Measurements from ENCODE around the gene INHBA.

INHBA gene

DNA sequence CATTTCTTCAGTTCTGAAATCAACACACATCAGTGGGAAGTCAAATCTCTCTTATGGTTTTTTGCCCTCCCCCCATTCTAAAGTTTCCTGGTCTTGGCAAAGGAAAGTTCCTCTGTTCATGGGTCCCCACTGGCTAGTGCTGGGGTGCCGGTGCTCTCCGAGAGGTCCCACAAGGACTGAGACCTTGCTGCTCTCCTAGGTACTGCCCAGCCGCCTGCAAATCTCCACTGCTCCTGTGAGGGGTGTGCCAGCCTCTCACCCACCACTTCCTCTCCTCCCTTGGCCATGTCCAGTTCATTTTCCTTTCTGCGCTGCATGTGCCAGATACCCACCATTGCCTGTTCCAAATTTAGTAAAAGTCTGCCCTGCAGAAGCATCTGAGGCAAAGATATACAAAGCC, 17.2 kb upstream of the INHBA start:
- H4K20me1 ChIP-seq (ENCODE audit: insufficient read depth, low read length), result no peaks in the 10 kb centered on the region
- H3K79me2 ChIP-seq (ENCODE audit: low read length), result no peaks in the 10 kb centered on the region
- no peaks in the 10 kb centered on the region for H3K4me1 ChIP-seq (ENCODE audit: low read length)
- no peaks in the 10 kb centered on the region; the same call in 1 of the 2 replicates for H3K9me2 ChIP-seq (replicated peaks; ENCODE audit: insufficient read depth, low read length)
- no peaks in the 10 kb centered on the region for H3K27me3 ChIP-seq (replicated peaks; ENCODE audit: insufficient read depth, low read length)
- no peak overlapping the region for H3K9ac ChIP-seq (ENCODE audit: low read length)
- no peaks in the 10 kb centered on the region for H3F3A ChIP-seq (ENCODE audit: insufficient read depth, low read length)
- H3K27ac ChIP-seq (ENCODE audit: low read length), result no peak overlapping the region
- H3K36me3 ChIP-seq (replicated peaks; ENCODE audit: insufficient read depth, low read length), result no peaks in the 10 kb centered on the region
- no peak overlapping the region for H3K4me2 ChIP-seq (ENCODE audit: low read depth, low read length)
- no peak overlapping the region for H2AFZ ChIP-seq (ENCODE audit: low read length)
- no peak for DNase-seq
- H3K9me3 ChIP-seq (replicated peaks; ENCODE audit: insufficient read depth, low read length), result no peaks in the 10 kb centered on the region
- no peak for TF ChIP-seq EZH2 (optimal IDR thresholded peaks at IDR 0.05; ENCODE audit: low read depth, low read length)
- TF ChIP-seq EZH2phosphoT487 (IDR thresholded peaks at IDR 0.05; ENCODE audit: low read length), result no peak
- H3K4me3 ChIP-seq (ENCODE audit: low read length), result no peak overlapping the region

DNA sequence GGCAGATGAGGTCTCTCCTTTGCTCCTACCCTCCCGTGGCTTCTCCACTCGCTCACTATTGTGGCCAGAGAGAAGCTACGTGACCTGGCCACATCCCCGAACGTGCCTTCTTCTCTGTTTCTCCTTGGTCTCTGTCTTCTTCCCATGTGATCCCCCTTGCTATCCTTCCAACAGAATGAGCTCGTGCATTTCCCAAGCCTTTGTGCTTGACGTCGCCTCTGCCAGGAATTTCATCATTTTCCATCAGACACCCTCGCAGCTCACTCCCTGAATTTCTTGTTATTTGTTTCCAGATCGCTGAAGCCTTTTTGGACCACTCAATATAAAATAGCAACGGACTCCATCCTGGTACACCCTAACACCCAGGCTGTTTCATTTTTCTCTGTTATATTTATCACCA, 13.8 kb upstream of the INHBA start:
- Histone ChIP-seq H3K4me2 (ENCODE audit: low read depth, low read length) (no peak overlapping the region), H3K27ac (ENCODE audit: low read length) (no peak overlapping the region), H3K36me3 (replicated peaks; ENCODE audit: insufficient read depth, low read length) (no peaks in the 10 kb centered on the region), H3F3A (ENCODE audit: insufficient read depth, low read length) (no peaks in the 10 kb centered on the region), H3K4me1 (ENCODE audit: low read length) (no peaks in the 10 kb centered on the region), H3K9me3 (replicated peaks; ENCODE audit: insufficient read depth, low read length) (no peaks in the 10 kb centered on the region), H3K9ac (ENCODE audit: low read length) (no peak overlapping the region), H2AFZ (ENCODE audit: low read length) (no peak overlapping the region), H4K20me1 (ENCODE audit: insufficient read depth, low read length) (no peaks in the 10 kb centered on the region), H3K4me3 (ENCODE audit: low read length) (no peak overlapping the region), H3K79me2 (ENCODE audit: low read length) (no peaks in the 10 kb centered on the region), H3K9me2 (replicated peaks; ENCODE audit: insufficient read depth, low read length) (no peaks in the 10 kb centered on the region; the same call in 1 of the 2 replicates), H3K27me3 (replicated peaks; ENCODE audit: insufficient read depth, low read length) (no peaks in the 10 kb centered on the region)
- DNase-seq, result no peak
- TF ChIP-seq, protein P1, sequence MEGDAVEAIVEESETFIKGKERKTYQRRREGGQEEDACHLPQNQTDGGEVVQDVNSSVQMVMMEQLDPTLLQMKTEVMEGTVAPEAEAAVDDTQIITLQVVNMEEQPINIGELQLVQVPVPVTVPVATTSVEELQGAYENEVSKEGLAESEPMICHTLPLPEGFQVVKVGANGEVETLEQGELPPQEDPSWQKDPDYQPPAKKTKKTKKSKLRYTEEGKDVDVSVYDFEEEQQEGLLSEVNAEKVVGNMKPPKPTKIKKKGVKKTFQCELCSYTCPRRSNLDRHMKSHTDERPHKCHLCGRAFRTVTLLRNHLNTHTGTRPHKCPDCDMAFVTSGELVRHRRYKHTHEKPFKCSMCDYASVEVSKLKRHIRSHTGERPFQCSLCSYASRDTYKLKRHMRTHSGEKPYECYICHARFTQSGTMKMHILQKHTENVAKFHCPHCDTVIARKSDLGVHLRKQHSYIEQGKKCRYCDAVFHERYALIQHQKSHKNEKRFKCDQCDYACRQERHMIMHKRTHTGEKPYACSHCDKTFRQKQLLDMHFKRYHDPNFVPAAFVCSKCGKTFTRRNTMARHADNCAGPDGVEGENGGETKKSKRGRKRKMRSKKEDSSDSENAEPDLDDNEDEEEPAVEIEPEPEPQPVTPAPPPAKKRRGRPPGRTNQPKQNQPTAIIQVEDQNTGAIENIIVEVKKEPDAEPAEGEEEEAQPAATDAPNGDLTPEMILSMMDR (IDR thresholded peaks at IDR 0.05; ENCODE audit: low read length), result no peak
- TF ChIP-seq EZH2phosphoT487 (IDR thresholded peaks at IDR 0.05; ENCODE audit: low read length), result no peak
- no peak for TF ChIP-seq EZH2 (optimal IDR thresholded peaks at IDR 0.05; ENCODE audit: low read depth, low read length)

DNA sequence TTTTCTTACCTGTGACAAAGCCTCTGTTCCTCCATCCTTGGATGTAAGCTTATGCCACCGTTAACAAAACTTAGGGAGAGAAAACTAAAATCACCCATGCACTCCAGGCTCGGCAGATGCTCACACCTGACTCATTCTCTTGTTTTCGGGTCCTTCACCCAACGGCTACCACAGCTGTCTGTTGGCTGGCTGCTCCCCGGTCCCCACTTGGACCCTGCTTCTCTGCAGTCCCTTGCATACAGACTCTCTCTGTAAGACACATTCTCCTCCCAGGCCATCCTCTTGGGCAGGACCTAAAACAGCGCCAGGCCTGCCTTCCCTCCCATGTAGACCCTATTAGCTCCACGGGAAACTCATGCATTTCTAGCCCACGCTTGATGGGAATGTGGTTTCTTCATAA, 12.1 kb upstream of the INHBA start:
- Histone ChIP-seq H3K36me3 (replicated peaks; ENCODE audit: insufficient read depth, low read length) (no peaks in the 10 kb centered on the region), H3K4me3 (ENCODE audit: low read length) (no peak overlapping the region), H2AFZ (ENCODE audit: low read length) (no peak overlapping the region), H4K20me1 (ENCODE audit: insufficient read depth, low read length) (no peaks in the 10 kb centered on the region), H3K4me1 (ENCODE audit: low read length) (no peaks in the 10 kb centered on the region), H3K9ac (ENCODE audit: low read length) (no peak overlapping the region), H3K9me2 (replicated peaks; ENCODE audit: insufficient read depth, low read length) (no peaks in the 10 kb centered on the region; the same call in 1 of the 2 replicates), H3K27ac (ENCODE audit: low read length) (no peak overlapping the region), H3K4me2 (ENCODE audit: low read depth, low read length) (no peak overlapping the region), H3K9me3 (replicated peaks; ENCODE audit: insufficient read depth, low read length) (no peaks in the 10 kb centered on the region), H3K79me2 (ENCODE audit: low read length) (no peaks in the 10 kb centered on the region), H3K27me3 (replicated peaks; ENCODE audit: insufficient read depth, low read length) (no peaks in the 10 kb centered on the region), H3F3A (ENCODE audit: insufficient read depth, low read length) (no peaks in the 10 kb centered on the region)
- TF ChIP-seq, protein P1 (IDR thresholded peaks at IDR 0.05; ENCODE audit: low read length), result no peak
- TF ChIP-seq EZH2phosphoT487 (IDR thresholded peaks at IDR 0.05; ENCODE audit: low read length), result no peak
- no peak for TF ChIP-seq EZH2 (optimal IDR thresholded peaks at IDR 0.05; ENCODE audit: low read depth, low read length)
- DNase-seq, result no peak

DNA sequence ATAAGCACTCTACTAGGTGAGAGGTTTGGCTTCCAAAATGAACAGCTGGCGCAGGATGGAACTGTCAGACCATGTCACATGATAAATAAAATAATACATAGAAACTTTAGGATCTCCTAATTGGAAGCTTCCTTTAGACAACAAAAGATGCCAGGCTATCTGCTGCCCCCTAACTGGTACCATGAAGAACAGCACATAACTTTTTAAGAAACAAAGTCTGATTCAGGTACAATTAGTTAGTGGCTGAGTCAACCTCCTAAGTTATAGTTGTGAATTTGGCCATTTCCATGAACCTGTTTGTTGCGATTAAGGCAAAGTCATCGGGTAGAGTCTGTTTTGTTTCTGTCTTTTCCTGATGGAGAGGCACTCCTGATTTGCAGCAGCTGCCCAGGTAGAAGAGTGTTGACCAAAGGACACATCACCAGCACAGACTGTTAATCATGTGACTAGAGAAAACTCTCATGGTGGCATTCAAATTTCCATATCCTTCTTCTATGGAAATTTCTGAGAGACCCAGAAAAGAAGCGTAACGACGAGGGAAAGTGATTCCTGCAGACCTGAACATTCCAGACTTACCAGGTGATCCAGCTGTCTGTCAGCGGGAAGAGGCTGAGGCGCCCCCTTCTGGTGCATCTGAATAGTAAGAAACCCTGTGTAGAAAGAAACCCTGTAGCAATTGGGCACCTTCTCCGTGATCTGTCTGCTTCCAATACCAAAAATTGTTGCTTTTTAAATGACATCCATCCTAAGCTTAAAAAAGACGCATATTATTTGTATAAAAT, 8.6 kb upstream of the INHBA start:
- H3K27me3 ChIP-seq (replicated peaks; ENCODE audit: insufficient read depth, low read length), result no peaks in the 10 kb centered on the region
- H3K9me2 ChIP-seq (replicated peaks; ENCODE audit: insufficient read depth, low read length), result no peaks in the 10 kb centered on the region

More for the DNA sequence above, 8.6 kb upstream of the INHBA start:
- no peak overlapping the region for H3K4me3 ChIP-seq (ENCODE audit: low read length)
- H3K4me1 ChIP-seq (ENCODE audit: low read length), result peaks cover 1% of the 10 kb centered on the region; the same call in 1 of the 2 replicates
- H3K9ac ChIP-seq (ENCODE audit: low read length), result no peak overlapping the region
- H2AFZ ChIP-seq (ENCODE audit: low read length), result no peak overlapping the region
- TF ChIP-seq EZH2 (optimal IDR thresholded peaks at IDR 0.05; ENCODE audit: low read depth, low read length), result no peak
- TF ChIP-seq, protein P1 (IDR thresholded peaks at IDR 0.05; ENCODE audit: low read length), result peak; percentile 36
- H3K36me3 ChIP-seq (replicated peaks; ENCODE audit: insufficient read depth, low read length), result no peaks in the 10 kb centered on the region
- H3K4me2 ChIP-seq (ENCODE audit: low read depth, low read length), result no peak overlapping the region
- no peaks in the 10 kb centered on the region for H3K79me2 ChIP-seq (ENCODE audit: low read length)
- H3F3A ChIP-seq (ENCODE audit: insufficient read depth, low read length), result no peaks in the 10 kb centered on the region
- H4K20me1 ChIP-seq (ENCODE audit: insufficient read depth, low read length), result no peaks in the 10 kb centered on the region
- DNase-seq, result peak; percentile 18
- no peaks in the 10 kb centered on the region for H3K9me3 ChIP-seq (replicated peaks; ENCODE audit: insufficient read depth, low read length)
- no peak overlapping the region for H3K27ac ChIP-seq (ENCODE audit: low read length)
